Stimulated activated CD8-positive, alpha-beta memory T cell treated with anti-CD3 and anti-CD28 coated beads, Interleukin-15, amount 100 ng/mL, for 24 hours (primary cell): ENCODE results near the gene ACOT7.
"Not testable (repeated sequence)": the region's sequence is repeated elsewhere in the genome, so short reads cannot be mapped to it uniquely, and the experiment has no call there.

Experiments
- DNase-seq: peaks from one replicate; pipeline ENCODE4 v3.0.0-alpha.2; 2020; ENCODE audit warnings: low read depth

ACOT7 gene

DNA sequence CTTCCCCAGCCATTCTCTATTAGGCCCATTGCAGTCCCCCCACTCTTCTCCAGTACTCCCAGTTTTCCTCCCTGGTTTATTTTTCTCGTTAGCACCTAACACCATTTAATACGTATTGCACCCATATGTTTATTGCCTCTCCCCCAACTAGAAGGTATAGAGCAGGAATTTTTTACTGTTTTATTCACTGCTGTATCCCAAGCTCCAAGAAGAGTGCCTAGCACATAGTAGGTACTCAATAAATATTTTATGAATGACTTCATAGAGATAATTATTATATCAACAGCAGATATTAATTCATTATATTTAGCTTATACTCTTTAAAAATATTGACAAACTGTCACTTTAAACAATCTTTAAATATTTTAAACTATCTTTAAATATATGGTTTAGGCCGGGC lies 5.7 kb upstream of the ACOT7 start:
- no peak for DNase-seq

DNA sequence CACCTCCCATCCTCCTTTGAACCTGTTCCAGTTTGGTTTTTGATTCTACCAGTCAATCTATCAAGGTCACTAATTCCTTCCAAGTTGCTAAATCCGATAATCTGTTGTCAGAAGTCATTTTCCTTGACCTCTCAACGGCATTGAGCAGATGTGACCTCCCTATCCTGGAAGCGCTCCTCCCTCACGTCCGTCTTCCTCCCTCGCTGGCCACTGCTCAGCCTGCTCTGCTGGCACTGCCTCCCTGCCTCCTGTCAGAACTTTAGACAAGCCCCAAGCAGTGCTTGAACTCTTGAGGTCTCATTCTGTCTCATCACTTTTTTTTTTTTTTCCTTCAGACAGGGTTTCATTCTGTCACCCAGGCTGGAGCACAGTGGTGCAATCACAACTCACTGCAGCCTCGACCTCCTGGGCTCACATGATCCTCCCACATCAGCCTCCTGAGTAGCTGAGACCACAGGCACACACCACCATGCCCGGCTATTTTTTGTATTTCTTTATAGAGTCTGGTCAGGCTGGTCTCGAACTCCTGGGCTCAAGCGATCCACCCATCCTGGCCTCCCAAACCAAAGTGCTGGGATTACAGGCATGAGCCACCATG lies 4.4 kb upstream of the ACOT7 start:
- no peak for DNase-seq

DNA sequence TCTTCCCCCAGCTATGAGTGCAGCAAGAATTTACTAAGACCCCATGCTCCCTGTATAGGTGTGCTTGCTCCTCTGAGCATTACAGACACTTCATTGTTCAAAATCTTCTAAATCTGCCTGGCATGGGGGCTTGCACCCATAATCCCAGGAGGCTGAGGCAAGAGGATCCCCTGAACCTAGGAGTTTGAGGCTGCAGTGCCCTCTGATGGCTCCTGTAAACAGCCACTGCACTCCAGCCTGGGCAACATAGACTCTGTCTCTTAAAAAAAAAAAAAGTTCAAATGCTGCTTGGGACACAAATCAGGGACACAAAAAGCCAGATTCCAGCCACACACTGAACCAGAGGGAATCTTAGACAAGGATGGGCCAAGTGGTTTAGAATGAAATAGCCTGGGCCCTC lies 3.4 kb upstream of the ACOT7 start:
- no peak for DNase-seq

DNA sequence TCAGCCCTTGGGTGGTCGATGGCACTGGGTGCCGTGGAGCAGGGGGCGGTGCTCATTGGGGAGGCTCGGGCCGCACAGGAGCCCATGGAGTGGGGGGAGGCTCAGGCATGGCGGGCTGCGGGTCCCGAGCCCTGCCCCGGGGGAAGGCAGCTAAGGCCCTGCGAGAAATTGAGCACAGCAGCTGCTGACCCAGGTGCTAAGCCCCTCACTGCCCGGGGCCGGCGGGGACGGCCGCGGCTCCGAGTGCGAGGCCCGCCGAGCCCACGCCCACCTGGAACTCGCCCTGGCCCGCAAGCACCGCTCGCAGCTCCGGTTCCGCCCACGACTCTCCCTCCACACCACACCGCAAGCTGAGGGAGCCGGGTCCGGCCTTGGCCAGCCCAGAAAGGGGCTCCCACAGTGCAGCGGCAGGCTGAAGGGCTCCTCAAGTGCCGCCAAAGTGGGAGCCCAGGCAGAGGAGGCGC lies 2.2 kb upstream of the ACOT7 start:
- DNase-seq = not testable (repeated sequence)

DNA sequence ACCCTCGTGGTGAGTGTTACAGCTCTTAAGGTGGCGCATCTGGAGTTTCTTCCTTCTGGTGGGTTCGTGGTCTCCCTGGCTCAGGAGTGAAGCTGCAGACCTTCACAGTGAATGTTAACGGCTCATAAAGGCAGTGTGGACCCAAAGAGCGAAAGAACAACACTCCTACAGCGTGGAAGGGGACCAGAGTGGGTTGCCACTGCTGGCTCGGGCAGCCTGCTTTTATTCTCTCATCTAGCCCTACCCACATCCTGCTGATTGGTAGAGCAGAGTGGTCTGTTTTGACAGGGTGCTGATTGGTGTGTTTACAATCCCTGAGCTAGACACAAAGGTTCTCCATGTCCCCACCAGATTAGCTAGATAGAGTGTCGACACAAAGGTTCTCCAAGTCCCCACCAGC lies 1.6 kb upstream of the ACOT7 start:
- not testable (repeated sequence) for DNase-seq

DNA sequence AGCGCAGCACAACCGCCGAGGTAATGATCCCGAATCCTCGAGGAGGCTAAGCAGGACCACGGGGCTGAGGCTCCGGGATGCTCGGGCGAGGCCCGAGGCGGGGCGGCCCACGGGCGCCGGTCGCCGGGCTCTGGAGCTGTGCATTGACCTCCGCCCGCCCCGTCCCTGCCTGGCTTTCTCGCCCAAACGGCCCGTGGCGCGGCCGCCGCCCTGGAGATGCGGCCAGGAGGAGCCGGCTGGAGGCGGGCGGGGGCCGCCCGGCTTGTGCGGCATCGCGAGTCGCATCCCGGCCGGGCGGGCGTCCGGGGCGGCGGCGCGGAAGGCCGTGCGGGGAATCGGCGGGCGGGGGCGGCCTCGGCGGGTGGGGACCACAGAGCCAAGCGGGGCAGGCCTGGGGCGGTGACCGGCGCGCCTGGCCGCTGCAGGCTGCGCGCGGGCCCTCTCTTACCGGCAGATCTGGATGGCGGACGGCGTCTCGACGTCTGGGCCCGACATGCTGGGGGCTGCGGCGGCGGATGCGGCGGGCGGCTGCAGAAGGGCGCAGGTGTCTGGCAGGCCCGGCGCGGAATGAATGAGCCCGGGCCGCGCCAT lies 663 bp downstream of the ACOT7 start:
- DNase-seq = no peak

DNA sequence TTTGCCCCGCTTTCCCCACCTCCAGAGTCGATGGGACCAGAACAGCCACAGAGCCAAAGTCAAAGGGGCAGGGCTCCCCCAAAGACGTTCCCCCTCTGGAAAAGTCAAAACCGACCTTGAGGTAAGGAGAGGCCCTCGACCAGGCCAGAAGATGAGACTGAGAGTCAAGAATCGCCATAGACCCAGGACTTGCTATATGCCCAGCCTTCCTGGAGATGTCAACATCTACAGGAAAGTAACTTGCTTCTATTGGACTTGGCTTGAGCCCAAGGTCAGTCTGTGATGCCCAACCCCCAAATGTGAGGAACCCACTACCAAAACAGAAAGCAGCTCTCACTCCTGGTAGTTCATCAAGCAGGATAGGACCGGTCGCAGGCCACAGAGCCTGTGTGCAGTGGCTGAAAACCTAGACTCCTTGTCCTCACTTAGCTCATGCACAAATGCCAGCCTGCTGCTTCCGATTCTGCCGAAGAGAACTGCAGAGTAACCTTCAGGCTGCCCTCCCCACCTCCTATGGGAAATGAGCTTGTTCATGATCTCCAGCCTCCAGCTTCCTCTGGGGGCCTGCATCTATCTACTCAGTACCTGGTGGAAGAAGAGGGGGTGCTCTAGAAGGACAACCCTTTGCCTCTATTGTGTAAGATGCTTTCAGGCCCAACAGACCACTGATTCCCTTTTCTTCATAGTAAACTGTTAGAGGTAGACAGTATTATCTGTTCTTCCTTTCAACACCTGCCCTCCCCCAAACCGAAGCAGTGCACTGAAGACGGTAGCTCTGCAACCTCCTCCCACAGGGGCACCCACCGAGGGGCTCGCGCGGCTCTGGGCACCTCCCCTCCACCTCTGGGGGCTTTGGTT lies 1.4 kb downstream of the ACOT7 start:
- DNase-seq = no peak

DNA sequence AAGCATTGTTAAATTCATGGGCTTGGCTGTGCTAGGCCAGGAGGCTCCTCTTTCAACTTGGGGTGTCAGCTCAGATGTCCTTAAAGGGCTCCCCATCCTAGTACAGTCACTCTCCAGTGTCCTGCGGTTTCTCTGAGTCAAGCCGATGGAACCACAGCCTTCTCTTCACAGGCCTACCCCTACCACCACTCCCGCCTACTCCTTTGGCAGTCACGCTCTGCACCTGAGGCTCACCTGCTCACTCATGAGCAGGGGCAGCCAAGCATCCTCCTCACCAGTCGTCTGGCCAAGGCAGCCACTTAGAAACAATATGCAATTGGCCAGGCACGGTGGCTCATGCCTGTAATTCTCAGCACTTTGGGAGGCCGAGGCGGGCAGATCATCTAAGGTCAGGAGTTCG lies 3.6 kb downstream of the ACOT7 start:
- no peak for DNase-seq

DNA sequence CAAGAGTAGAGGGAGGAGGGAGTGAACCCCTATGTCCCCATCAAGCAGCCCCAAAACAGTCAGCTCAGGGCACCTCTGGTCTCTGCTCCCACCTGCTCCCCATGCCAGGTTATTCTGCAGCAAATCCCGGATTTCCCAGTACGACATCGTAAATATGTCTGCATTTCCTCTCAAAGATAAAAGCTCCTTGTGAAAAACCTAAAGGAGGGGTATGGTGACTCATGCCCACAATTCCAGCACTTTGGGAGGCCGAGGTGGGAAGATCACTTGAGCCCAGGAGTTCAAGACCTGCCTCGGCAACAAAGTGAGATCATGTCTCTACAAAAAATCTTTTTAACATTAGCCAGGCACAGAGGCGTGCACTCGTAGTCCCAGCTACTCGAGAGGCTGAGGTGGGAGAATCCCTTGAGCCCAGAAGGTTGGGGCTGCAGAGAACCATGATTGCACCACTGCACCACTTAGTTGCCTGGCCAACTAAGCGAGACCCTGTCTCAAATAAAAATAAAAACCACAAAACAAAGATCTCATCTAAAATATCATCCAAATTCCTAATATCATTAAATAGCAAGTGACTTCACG lies 7.1 kb downstream of the ACOT7 start:
- DNase-seq = no peak

DNA sequence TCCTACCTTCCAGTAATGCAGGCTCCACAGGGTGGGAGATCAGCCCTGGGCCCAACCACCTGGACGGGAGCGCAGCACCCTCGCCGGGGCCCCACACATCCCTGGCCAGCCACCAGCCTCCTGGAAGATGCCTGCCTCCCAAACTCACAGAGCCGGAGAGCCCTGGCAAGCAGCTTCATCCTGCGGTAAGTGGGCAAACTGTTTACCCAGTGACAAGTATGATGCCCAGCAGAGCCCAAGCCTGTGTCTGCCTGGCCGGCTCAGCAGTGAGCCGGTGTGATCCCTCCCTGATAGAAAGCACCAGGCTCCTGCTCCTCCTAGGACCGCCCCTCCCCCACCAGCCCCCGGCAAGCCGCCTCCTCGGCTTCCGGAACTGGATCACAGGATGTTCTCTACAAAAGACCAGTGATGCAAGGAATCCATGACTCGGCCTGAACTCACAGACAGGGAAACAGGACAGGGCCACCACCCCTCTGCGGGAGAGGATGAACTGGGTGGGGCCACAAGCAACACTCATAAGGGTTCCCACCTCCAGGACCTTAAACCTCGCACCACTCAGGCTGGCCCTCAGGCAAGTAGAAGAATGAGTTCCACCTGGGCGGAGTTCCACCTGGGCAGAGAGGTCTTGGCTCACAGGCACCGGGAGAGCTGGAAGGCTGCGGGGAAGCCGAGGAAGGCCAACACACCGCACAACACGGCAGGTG lies 7.9 kb downstream of the ACOT7 start:
- DNase-seq = no peak

DNA sequence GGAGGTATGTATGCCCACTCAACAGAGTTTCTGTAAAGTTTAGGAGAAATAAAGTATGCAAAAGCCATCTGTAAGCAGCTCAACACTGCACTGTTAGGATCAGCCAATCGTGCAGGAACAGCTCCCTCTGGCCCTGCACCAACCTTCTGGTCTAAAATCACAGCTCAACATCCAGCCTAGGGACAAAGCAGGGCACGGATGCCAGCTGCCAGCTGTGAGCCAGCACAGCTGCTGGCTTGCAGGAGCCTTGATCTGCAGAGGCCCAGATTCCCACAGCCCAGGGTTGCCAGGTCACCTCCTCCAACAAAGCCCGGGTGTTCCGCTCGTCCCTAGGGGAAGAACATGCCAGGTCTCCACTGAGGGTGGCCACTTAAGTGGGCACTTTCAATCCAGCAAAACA lies 8.6 kb downstream of the ACOT7 start:
- DNase-seq = no peak

DNA sequence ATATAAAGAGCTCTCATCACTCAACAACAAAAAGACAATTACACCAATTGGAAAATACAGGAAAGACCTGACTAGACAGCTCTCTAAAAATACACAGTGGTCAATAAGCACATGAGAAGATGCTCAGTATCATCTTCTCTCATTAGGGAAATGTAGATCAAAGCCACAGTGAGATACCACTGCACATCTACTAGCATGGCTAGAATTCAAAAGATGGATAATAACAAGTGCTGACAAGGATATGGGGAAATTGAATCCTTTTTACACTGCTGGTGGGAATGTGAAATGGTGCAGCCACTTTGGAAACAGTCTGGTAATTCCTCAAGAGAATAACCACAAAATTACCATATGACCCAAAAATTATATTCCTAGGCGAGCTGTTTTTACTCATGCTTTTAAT lies 9.4 kb downstream of the ACOT7 start:
- no peak for DNase-seq

DNA sequence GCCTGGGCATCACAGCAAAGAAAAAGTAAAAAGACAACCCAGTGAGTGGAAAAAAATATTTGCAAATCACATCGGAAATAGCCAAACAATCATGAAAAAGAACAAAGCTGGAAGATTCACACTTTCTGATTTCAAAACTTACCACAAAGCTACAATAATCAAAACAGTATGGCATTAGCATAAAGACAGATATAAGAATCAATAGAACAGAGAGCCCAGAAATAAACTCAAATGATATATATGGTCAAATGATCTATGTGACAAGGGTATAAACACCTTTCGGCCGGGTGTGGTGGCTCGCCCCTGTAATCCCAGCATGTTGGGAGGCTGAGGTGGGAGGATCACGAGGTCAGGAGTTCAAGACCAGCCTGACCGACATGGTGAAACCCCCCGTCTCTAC lies 13.5 kb downstream of the ACOT7 start:
- no peak for DNase-seq

DNA sequence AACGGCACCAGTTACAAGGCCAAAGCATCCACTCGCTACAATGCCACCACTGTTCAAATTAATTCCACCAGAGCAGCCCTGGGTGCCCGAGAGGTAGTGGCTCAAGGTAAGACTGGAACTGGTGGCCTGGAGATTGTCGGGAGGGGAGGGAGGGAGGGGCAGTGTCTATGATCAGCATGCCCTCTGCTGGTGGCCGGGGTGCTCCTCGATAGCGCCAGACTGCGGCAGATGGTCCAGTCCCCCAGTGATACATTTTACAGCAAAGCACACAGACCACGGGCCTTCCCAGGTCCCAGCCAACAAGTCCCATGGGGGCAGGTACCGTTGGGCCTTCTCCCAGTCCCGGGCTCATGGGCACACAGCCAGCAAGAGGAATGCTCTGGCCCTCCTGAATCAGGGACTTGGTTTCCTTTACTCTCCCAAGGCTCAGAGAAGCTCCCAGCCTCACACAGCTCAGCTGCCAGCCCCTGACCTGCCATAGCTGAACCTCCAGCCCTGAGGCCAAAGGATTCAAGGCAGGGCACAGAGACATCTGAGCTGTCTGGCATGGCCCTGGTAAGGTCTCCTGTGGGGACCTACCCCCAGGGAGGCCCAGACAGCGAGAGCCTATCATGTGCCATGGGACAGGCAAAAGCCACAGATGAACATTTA lies 15.3 kb downstream of the ACOT7 start:
- DNase-seq = no peak

DNA sequence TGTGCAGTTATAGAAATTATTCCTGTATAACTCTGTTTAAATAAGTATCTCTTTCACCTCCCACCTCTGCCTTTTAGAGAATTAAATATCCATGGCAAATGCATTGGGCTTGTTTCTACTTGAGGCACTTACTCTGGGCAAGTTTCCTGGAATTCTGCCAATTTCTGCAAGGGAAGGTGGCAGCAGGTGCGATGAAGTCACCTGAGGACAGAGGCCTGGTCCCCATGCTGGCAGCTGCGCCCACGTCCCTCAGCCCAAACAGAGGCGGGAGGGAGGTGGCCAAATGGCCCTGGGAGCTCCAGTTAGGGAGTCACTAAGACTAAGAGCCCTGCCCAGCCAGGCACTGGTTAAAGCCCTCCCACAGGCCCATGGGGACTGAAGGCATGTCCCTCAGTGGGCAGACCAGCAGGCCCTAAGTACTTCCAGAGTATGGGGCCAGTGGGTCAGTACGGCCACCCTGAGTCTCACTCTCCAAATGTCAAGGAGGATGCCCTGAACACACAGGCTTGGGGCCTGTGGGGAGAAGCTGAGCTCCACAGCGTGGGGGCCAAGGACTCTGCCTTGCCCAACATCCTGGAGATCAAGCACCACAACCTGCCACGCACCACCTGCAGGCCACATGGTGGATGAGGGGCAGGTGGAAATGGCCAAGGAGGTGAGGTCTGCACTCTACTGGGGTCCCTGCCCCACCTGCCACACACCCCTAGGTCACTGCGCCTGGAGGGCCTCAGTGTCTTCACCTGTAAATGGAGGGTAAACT lies 19.4 kb downstream of the ACOT7 start:
- DNase-seq = no peak

DNA sequence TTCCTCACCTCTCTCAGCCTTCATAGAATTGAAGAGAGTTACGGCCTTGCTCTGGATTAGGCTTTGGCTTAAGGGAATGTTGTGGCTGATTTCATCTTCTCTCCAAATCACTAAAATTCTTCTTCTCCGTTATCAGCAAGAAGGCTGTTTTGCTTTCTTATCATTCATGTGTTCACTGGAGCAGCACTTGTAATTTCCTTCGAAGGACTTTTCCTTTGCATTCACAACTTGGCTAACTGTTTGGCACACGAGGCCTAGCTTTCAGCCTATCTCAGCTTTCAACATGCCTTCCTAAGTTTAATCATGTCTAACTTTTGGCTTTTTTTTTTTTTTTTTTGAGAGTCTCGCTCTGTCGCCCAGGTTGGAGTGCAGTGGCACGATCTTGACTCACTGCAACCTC lies 21.3 kb downstream of the ACOT7 start:
- DNase-seq = not testable (repeated sequence)

DNA sequence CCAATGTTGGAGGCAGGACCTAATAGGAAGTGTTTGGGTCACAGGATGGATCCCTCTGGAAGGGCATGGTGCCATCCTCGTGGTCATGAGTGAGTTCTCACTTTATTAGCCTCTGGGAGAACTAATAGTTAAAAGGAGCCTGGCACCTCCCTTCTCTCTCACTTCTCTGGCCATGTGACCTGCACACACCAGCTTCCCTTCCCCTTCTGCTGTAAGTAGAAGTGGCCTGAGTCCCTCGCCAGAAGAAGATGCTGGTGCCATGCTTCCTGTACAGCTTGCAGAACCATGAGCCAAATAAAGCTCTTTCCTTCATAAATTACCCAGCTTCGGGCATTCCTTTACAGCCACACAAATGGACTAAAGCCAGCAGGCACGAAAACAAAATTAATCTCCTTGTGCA lies 23.6 kb downstream of the ACOT7 start:
- DNase-seq = no peak

DNA sequence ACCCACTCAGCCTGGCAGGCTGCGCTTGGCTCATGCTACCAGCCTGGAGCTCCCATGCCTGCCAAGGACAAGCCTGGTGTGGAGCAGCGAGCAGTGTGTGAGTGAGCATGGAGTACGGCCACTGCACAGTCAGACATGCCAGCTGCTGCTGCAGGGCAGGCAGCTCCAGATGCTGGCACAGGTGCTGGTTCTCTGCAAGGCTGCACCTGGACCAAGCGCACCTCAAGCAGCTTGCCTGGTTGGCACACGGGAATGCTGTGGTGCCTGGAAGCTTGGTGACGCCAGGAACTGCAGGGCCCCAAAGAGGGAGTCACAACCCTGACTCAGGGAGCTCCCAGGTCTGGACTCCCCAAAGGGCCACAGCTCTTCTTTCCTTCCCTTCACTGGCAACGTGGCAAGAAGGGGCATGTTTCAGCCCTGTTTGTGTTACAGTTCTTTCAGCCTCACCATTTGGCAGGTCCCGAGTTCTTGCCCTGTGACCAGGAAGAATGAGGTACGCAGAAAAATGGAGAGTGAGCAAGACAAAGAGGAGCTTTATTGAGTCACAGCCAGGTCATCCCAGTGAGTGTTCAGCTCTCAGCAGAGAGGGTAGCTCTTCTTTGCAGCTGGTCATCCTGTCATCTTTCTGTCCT lies 26.1 kb downstream of the ACOT7 start:
- no peak for DNase-seq

DNA sequence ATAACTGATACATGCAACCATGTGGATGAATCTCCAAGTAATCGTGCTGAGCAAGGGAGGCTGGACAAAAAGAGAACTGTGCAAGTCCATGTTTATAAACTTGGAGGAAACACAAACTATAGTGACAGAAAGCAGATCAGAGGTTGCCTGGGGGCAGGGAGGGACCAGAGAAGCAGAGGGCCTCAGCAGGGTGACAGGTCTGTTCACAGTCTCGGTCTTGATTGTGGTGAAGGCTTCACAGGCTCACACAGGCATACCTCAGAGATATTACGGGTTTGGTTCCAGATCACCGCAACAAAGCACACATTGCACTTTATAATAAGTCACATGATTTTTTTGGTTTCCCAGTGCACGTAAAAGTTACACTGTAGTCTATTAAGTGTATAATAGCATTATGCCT lies 28.5 kb downstream of the ACOT7 start:
- no peak for DNase-seq

DNA sequence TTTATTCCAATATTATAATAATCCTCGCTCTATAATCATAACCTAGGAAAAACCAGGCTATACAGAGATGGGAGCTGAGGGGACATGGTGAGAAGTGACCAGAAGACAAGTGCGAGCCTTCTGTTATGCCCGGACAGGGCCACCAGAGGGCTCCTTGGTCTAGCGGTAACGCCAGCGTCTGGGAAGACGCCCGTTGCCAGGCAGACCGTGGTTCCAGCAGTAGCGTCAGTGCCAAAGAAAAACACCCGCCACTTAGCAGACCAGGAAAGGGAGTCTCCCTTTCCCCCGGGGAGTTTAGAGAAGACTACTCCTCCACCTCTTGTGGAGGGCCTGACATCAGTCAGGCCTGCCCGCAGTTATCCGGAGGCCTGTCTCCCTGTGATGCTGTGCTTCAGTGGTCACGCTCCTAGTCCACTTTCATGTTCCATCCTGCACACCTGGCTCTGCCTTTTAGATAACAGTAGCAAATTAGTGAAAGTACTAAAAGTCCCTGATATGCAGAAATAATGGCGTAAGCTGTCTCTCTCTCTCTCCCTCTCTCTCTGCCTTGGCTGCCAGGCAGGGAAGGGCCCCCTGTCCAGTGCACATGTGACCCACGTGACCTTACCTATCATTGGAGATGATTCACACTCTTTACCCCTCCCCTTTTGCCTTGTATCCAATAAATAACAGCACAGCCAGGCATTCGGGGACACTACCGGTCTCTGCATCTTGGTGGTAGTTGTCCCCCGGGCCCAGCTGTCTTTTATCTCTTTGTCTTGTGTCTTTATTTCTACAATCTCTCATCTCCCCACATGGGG lies 30.3 kb downstream of the ACOT7 start:
- not testable (repeated sequence) for DNase-seq
